Subcutaneous adipose tissue (tissue), 4 donors: ENCODE data around the gene IFNA2. TPM values are rescaled to one million over a fixed set of nuclear protein-coding genes. Genes with fewer than 3 reads are reported as not detected.

ENCODE experiments used
- total RNA-seq, 4 donors: library from RNA; depleted of rRNA; stranded (reverse); fragments of >200 nt; gene quantifications; one replicate each; pipeline ENCODE4 v1.1.0, GENCODE V29; 2016
- TF ChIP-seq, protein P1 (sequence below): fragments of 450-650 bp; IDR thresholded peaks from one replicate; pipeline ENCODE4 v1.5.1; 2016; ENCODE audit warnings: low read depth, mild to moderate bottlenecking, control low read depth, antibody characterized with exemption, moderate library complexity

The IFNA2 gene
- total RNA-seq, 4 donors from 2014 or later = not detected

DNA sequence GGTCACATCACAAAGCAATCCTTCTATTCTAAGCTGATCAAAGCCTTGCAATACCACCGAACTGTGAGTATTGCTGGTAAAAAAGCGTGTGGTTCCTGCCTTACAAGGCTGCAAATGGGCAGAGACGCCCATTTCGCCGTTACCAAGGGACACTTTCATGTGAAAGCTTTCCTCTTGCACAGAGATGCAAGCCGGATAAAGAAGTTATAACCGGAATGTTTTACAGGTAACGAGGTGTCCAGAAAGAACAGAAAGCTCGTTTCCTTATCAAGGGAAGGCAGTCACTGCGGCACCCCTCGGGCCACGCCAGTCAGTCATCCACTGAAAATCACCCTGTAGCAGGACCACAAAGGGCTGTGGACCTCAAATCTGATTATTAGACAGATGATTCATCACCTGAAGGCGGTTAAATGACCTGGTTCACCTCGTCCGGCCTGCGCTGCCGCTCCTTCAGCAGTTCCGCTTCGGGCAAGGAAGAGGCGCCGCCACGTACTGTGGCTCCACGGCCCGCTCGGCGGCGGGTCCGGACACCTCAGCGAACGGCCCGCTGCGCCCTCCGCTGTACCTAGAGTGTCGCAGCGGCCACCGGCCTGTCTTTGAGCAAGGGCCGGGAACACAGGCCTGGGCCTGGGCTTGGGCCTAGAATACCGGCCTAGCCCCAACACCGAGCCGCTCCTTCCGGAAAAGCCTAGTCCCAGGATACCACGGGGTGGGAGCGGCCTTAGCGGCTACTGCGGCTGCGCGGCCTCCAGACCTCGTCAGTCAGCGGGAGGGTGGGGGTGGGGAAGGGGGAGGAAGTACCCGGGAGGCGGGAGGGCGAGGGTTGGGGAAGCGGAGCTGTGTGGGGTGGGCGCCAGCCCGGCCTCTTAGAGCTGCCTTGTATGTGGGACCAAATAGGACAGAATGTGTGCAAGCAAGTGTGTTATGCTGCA is 50.2 kb downstream of the IFNA2 start, which contains the start of gene KLHL9:
Gene KLHL9 (minus strand): TSS at position 704 of the 932 bp plus-strand sequence. CDS start 545 bp downstream, at position 159.
- TF ChIP-seq, protein P1, sequence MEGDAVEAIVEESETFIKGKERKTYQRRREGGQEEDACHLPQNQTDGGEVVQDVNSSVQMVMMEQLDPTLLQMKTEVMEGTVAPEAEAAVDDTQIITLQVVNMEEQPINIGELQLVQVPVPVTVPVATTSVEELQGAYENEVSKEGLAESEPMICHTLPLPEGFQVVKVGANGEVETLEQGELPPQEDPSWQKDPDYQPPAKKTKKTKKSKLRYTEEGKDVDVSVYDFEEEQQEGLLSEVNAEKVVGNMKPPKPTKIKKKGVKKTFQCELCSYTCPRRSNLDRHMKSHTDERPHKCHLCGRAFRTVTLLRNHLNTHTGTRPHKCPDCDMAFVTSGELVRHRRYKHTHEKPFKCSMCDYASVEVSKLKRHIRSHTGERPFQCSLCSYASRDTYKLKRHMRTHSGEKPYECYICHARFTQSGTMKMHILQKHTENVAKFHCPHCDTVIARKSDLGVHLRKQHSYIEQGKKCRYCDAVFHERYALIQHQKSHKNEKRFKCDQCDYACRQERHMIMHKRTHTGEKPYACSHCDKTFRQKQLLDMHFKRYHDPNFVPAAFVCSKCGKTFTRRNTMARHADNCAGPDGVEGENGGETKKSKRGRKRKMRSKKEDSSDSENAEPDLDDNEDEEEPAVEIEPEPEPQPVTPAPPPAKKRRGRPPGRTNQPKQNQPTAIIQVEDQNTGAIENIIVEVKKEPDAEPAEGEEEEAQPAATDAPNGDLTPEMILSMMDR = no peak

Other genes with a start within 250 kb of the IFNA2 start
- gene IFNW1, start 243.6 kb downstream of the IFNA2 start, total RNA-seq = not detected
- gene IFNA21, start 218.7 kb downstream of the IFNA2 start, total RNA-seq = not detected
- gene IFNA4, start 197.8 kb downstream of the IFNA2 start, total RNA-seq = not detected
- not detected for gene IFNA7, start 183.2 kb downstream of the IFNA2 start, total RNA-seq
- gene IFNA10, start 178.3 kb downstream of the IFNA2 start, total RNA-seq = not detected
- gene IFNA16, start 168.1 kb downstream of the IFNA2 start, total RNA-seq = not detected
- not detected for gene IFNA17, start 157.2 kb downstream of the IFNA2 start, total RNA-seq
- gene IFNA14, start 145.4 kb downstream of the IFNA2 start, total RNA-seq = not detected
- under 1 TPM in 1 of 4 donors, not detected in 3; 0.51 TPM for gene IFNA5, start 80.1 kb downstream of the IFNA2 start, total RNA-seq
- 10 to 100 TPM; 18.6 to 28.4 (median 26.5) TPM for gene KLHL9, start 50.0 kb downstream of the IFNA2 start, total RNA-seq
- not detected for gene IFNA6, start 34.5 kb downstream of the IFNA2 start, total RNA-seq
- gene IFNA13, start 17.3 kb downstream of the IFNA2 start, total RNA-seq = not detected
- gene IFNA8, start 23.7 kb upstream of the IFNA2 start, total RNA-seq = not detected
- gene IFNA1, start 55.0 kb upstream of the IFNA2 start, total RNA-seq = not detected
- not detected for gene IFNE, start 96.9 kb upstream of the IFNA2 start, total RNA-seq